Prostate gland (tissue), 2 donors: ENCODE results near the gene WDR3.

ENCODE experiments used
- CTCF ChIP-seq, 4 experiments: fragments of 200-600 bp in 2 of 4; fragments of 450-650 bp in 2 of 4; sonication (generic) in 2 of 4; IDR thresholded peaks; 1 replicate in 3 of 4; 2 replicates in 1 of 4; pipeline ENCODE4 v1.5.1; 2016 to 2019; ENCODE audit warnings: antibody characterized with exemption in 4 of 4, mild to moderate bottlenecking in 2 of 4, moderate library complexity in 2 of 4
- POLR2A ChIP-seq: fragments of 450-650 bp; IDR thresholded peaks from one replicate; pipeline ENCODE4 v1.6.1; 2016; ENCODE audit warnings: antibody characterized with exemption, mild to moderate bottlenecking
- POLR2AphosphoS5 ChIP-seq: sonication (generic); formaldehyde crosslinking; IDR thresholded peaks from one replicate; pipeline ENCODE4 v1.6.1; 2017; ENCODE audit warnings: antibody characterized with exemption

- TF ChIP-seq CTCF (IDR thresholded peaks at IDR 0.05) (no peak), POLR2A (no peak), POLR2AphosphoS5 (no peak)
These were observed 39.1 kb upstream of the WDR3 start for GRCh38 chr1:117890452-117890851.
